ENCODE data around the gene SLC43A1.

DNA sequence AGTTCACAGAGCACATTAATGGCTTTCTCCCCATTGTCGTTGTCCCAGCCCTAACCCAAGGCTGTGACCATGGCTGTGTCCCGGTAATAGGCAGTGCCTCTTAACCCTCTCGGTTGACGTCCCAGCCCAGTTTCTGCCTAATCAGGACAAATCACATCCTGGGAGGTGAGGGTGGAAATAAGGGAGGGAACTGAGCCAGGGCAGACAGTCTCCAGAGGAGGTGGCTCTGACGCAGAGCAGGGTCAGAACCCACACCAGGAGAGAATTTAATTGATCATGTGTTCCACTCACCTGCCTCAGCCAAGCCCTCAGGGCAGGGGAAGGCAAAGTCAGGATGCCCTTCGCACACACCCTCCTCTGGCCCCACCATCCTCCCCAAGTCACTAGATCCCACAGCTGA, 17.0 kb downstream of the SLC43A1 start:
- TF ChIP-seq EZH2phosphoT487 (IDR thresholded peaks at IDR 0.05; ENCODE audit: unreplicated experiment): no peak
- TF ChIP-seq, protein P1, sequence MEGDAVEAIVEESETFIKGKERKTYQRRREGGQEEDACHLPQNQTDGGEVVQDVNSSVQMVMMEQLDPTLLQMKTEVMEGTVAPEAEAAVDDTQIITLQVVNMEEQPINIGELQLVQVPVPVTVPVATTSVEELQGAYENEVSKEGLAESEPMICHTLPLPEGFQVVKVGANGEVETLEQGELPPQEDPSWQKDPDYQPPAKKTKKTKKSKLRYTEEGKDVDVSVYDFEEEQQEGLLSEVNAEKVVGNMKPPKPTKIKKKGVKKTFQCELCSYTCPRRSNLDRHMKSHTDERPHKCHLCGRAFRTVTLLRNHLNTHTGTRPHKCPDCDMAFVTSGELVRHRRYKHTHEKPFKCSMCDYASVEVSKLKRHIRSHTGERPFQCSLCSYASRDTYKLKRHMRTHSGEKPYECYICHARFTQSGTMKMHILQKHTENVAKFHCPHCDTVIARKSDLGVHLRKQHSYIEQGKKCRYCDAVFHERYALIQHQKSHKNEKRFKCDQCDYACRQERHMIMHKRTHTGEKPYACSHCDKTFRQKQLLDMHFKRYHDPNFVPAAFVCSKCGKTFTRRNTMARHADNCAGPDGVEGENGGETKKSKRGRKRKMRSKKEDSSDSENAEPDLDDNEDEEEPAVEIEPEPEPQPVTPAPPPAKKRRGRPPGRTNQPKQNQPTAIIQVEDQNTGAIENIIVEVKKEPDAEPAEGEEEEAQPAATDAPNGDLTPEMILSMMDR (conservative IDR thresholded peaks at IDR 0.05; ENCODE audit: low read depth in 2 of 2): no peak
- TF ChIP-seq POLR2AphosphoS5 (IDR thresholded peaks at IDR 0.05; ENCODE audit: low read depth): no peak
- TF ChIP-seq EZH2 (IDR thresholded peaks at IDR 0.05; ENCODE audit: low read depth, unreplicated experiment): no peak
- TF ChIP-seq JUNB (IDR thresholded peaks at IDR 0.05; ENCODE audit: unreplicated experiment): no peak
- TF ChIP-seq CREB1 (CRISPR knock-in tag; IDR thresholded peaks at IDR 0.05; ENCODE audit: low read depth): no peak
- TF ChIP-seq, protein P2, sequence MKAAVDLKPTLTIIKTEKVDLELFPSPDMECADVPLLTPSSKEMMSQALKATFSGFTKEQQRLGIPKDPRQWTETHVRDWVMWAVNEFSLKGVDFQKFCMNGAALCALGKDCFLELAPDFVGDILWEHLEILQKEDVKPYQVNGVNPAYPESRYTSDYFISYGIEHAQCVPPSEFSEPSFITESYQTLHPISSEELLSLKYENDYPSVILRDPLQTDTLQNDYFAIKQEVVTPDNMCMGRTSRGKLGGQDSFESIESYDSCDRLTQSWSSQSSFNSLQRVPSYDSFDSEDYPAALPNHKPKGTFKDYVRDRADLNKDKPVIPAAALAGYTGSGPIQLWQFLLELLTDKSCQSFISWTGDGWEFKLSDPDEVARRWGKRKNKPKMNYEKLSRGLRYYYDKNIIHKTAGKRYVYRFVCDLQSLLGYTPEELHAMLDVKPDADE (IDR thresholded peaks at IDR 0.05): no peak
- TF ChIP-seq, protein P3, sequence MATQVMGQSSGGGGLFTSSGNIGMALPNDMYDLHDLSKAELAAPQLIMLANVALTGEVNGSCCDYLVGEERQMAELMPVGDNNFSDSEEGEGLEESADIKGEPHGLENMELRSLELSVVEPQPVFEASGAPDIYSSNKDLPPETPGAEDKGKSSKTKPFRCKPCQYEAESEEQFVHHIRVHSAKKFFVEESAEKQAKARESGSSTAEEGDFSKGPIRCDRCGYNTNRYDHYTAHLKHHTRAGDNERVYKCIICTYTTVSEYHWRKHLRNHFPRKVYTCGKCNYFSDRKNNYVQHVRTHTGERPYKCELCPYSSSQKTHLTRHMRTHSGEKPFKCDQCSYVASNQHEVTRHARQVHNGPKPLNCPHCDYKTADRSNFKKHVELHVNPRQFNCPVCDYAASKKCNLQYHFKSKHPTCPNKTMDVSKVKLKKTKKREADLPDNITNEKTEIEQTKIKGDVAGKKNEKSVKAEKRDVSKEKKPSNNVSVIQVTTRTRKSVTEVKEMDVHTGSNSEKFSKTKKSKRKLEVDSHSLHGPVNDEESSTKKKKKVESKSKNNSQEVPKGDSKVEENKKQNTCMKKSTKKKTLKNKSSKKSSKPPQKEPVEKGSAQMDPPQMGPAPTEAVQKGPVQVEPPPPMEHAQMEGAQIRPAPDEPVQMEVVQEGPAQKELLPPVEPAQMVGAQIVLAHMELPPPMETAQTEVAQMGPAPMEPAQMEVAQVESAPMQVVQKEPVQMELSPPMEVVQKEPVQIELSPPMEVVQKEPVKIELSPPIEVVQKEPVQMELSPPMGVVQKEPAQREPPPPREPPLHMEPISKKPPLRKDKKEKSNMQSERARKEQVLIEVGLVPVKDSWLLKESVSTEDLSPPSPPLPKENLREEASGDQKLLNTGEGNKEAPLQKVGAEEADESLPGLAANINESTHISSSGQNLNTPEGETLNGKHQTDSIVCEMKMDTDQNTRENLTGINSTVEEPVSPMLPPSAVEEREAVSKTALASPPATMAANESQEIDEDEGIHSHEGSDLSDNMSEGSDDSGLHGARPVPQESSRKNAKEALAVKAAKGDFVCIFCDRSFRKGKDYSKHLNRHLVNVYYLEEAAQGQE (IDR thresholded peaks at IDR 0.05; ENCODE audit: unreplicated experiment): no peak
